Right lobe of liver (tissue), 4 donors: Measurements from ENCODE around the gene HES3.

Experiments used
- POLR2A ChIP-seq: fragments of 450-650 bp; IDR thresholded peaks from one replicate; pipeline ENCODE4 v1.6.1; 2017; ENCODE audit warnings: antibody characterized with exemption, mild to moderate bottlenecking
- TF ChIP-seq, protein P1 (sequence below), 4 donors: fragments of 200-600 bp in 3 of 4; fragments of 450-650 bp in 1 of 4; IDR thresholded peaks; one replicate each; pipeline versions ENCODE4 v1.5.1 to v1.8.0; 2016 to 2022; ENCODE audit warnings: antibody characterized with exemption in 4 of 4, mild to moderate bottlenecking in 2 of 4
- donor health status: DM: no; HTN: no; CAD: no.
- donor health status: DM: no; HTN: no; CAD: no.
- donor health status: DM: no; HTN: yes; CAD: no.

DNA sequence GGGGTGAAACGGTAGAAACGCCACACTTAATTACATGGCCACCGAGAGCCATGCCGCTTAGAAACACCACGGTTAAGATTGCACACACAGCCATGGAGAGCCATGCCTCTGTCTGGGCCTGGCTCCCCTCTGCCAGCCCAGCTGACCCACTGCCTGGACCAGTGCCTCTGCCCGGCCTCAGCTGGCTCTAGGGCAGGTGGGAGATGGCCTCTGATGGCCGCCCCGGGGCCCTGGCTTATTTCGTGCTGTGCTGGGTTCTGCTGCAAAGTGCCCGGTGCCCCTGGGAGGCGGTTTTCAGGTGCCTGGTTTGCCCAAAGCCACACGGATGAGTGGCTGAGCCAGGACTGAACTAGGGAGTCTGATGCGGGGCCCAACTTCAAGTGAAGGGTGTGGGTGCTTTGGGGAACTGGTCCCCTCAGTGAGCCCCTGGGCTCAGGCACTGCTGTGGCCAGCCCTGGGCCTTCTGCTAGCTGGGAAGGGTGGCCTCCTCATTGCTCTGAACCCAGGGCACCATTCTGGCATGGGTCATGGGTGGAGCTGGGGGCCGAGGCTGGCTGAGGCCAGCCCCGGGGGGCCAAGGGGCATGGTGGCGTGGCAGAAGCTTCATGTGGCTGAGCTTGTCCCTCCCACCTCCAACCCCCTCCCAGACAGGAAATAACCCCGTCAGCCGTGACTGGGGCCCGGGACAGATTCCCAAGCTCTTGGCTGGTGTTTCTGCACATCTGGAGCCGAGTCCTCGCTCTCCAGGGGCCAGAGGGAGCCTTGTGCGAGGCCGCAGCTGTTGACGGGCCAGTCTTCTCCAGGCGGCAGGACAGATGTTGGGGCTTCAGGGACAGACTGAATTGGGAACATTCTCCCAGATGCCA lies 18.8 kb downstream of the HES3 start:
- TF ChIP-seq, protein P1, sequence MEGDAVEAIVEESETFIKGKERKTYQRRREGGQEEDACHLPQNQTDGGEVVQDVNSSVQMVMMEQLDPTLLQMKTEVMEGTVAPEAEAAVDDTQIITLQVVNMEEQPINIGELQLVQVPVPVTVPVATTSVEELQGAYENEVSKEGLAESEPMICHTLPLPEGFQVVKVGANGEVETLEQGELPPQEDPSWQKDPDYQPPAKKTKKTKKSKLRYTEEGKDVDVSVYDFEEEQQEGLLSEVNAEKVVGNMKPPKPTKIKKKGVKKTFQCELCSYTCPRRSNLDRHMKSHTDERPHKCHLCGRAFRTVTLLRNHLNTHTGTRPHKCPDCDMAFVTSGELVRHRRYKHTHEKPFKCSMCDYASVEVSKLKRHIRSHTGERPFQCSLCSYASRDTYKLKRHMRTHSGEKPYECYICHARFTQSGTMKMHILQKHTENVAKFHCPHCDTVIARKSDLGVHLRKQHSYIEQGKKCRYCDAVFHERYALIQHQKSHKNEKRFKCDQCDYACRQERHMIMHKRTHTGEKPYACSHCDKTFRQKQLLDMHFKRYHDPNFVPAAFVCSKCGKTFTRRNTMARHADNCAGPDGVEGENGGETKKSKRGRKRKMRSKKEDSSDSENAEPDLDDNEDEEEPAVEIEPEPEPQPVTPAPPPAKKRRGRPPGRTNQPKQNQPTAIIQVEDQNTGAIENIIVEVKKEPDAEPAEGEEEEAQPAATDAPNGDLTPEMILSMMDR (IDR thresholded peaks at IDR 0.05): no peak
- no peak for TF ChIP-seq POLR2A
